H1 (cell line): Measurements from ENCODE around the gene ISX. TPM values are rescaled to one million over a fixed set of nuclear protein-coding genes. Genes with fewer than 3 reads are reported as not detected.

Experiments
- CTCF ChIA-PET: fragments of 300-600 bp; sonication (Branson Sonifier 250); formaldehyde crosslinking; loops from one replicate; lab custom pipeline; 2021; ENCODE audit not compliant: partially characterized antibody; lab: Charles Lee
- POLR2A ChIA-PET: fragments of 300-600 bp; sonication (Branson Sonifier 250); formaldehyde crosslinking; loops from one replicate; lab custom pipeline; 2021; ENCODE audit warnings: inconsistent platforms; ENCODE audit not compliant: partially characterized antibody; lab: Charles Lee
- DNase-seq, 2 experiments: peaks; one replicate each; pipeline versions ENCODE4 v3.0.0 to v3.0.0-alpha.2; 2010 to 2022; ENCODE audit warnings: low spot score in 2 of 2, low read depth in 1 of 2, mixed read lengths in 1 of 2
- FAIRE-seq: peaks from 2 replicates; lab custom pipeline; 2011; peaks lifted over from hg19 to GRCh38; lab: Jason Lieb, UNC
- H2AFZ ChIP-seq: 2 replicates; pipeline ENCODE4 v1.8.1; 2012; ENCODE audit warnings: low read length, inconsistent platforms
- H2AK5ac ChIP-seq: 2 replicates; pipeline ENCODE4 v1.6.1; 2013; ENCODE audit warnings: low read depth, low read length
- H2BK120ac ChIP-seq: replicated peaks from 2 replicates; pipeline ENCODE3; 2013; ENCODE audit warnings: low read depth, low read length, inconsistent platforms
- H2BK12ac ChIP-seq: 2 replicates; pipeline ENCODE4 v1.6.1; 2013; ENCODE audit warnings: low read depth, low read length
- H2BK15ac ChIP-seq: 2 replicates; pipeline ENCODE4 v1.6.1; 2013; ENCODE audit warnings: low read length
- H2BK20ac ChIP-seq: 2 replicates; pipeline ENCODE4 v1.6.1; 2013; ENCODE audit warnings: low read length
- H2BK5ac ChIP-seq: 2 replicates; pipeline ENCODE4 v1.6.1; 2013; ENCODE audit warnings: low read depth, low read length
- H3K14ac ChIP-seq: 2 replicates; pipeline ENCODE4 v1.6.1; 2013; ENCODE audit warnings: inconsistent platforms; ENCODE audit not compliant: insufficient read length
- H3K18ac ChIP-seq: 2 replicates; pipeline ENCODE4 v1.6.1; 2013; ENCODE audit warnings: low read length; ENCODE audit errors: extremely low read depth
- H3K23ac ChIP-seq: 2 replicates; pipeline ENCODE4 v1.6.1; 2013; ENCODE audit warnings: inconsistent platforms; ENCODE audit not compliant: insufficient read length
- H3K23me2 ChIP-seq: 2 replicates; pipeline ENCODE4 v1.6.1; 2013; ENCODE audit warnings: low read depth, low read length
- H3K27ac ChIP-seq: 2 replicates; pipeline ENCODE4 v1.6.1; 2011; ENCODE audit warnings: low read depth, low read length, inconsistent platforms
- H3K27me3 ChIP-seq, 4 experiments: replicated peaks in 1 of 4; 1 replicate in 1 of 4; 2 replicates in 3 of 4; pipeline versions ENCODE4 v1.6.1 to v1.8.1; 2011 to 2013; ENCODE audit warnings: low read length in 3 of 4, mild to moderate bottlenecking in 3 of 4, inconsistent platforms in 2 of 4, mixed read lengths in 2 of 4, moderate library complexity in 1 of 4; ENCODE audit not compliant: control insufficient read depth in 3 of 4, insufficient read depth in 3 of 4; ENCODE audit errors: extremely low read depth in 1 of 4
- H3K36me3 ChIP-seq, 4 experiments: 2 replicates each; pipeline versions ENCODE4 v1.6.1 to v1.8.1; 2011 to 2013; ENCODE audit warnings: mild to moderate bottlenecking in 4 of 4, low read length in 3 of 4, moderate library complexity in 2 of 4, control low read depth in 1 of 4, inconsistent platforms in 1 of 4; ENCODE audit not compliant: insufficient read depth in 4 of 4, control insufficient read depth in 2 of 4
- H3K4ac ChIP-seq: replicated peaks from 2 replicates; pipeline ENCODE3; 2013; ENCODE audit warnings: low read length, low read depth, mixed read lengths, inconsistent platforms; ENCODE audit not compliant: insufficient read length
- H3K4me1 ChIP-seq, 4 experiments: replicated peaks in 1 of 4; 1 replicate in 1 of 4; 2 replicates in 3 of 4; pipeline versions ENCODE4 v1.6.1 to v1.8.1; 2011 to 2013; ENCODE audit warnings: low read length in 3 of 4, inconsistent platforms in 2 of 4, mixed read lengths in 1 of 4; ENCODE audit not compliant: insufficient read depth in 4 of 4, control insufficient read depth in 3 of 4
- H3K4me2 ChIP-seq, 2 experiments: 2 replicates each; pipeline versions ENCODE4 v1.6.1 to v1.8.1; 2011 to 2013; ENCODE audit warnings: low read depth in 2 of 2, low read length in 2 of 2, control low read depth in 1 of 2, inconsistent platforms in 1 of 2, mild to moderate bottlenecking in 1 of 2; ENCODE audit not compliant: insufficient read depth in 1 of 2
- H3K4me3 ChIP-seq, 4 experiments: fragments of 200-600, 300-600 bp in 1 of 4; sonication (generic), shearing (Covaris generic), sonication (Bioruptor Twin) in 1 of 4; 2 replicates each; pipeline versions ENCODE4 v1.5.1 to v1.8.1; 2011 to 2016; ENCODE audit warnings: low read length in 4 of 4, low read depth in 3 of 4, control low read depth in 2 of 4, inconsistent platforms in 2 of 4, mild to moderate bottlenecking in 2 of 4, mixed read lengths in 1 of 4, moderate library complexity in 1 of 4; ENCODE audit not compliant: insufficient read depth in 2 of 4; ENCODE audit errors: extremely low read depth in 1 of 4
- H3K56ac ChIP-seq: replicated peaks from 2 replicates; pipeline ENCODE3; 2013; ENCODE audit warnings: low read depth, mild to moderate bottlenecking, mixed read lengths, low read length, inconsistent platforms; ENCODE audit not compliant: insufficient read length
- H3K79me1 ChIP-seq: 2 replicates; pipeline ENCODE4 v1.6.1; 2013; ENCODE audit warnings: low read depth, low read length, control low read depth
- H3K79me2 ChIP-seq, 2 experiments: 2 replicates each; pipeline versions ENCODE4 v1.6.1 to v1.8.1; 2012 to 2013; ENCODE audit warnings: low read length in 2 of 2, mild to moderate bottlenecking in 2 of 2, inconsistent platforms in 1 of 2; ENCODE audit not compliant: insufficient read depth in 2 of 2, control insufficient read depth in 1 of 2
- H3K9ac ChIP-seq, 4 experiments: replicated peaks in 1 of 4; 1 replicate in 1 of 4; 2 replicates in 3 of 4; pipeline versions ENCODE4 v1.6.1 to v1.8.1; 2011 to 2013; ENCODE audit warnings: low read depth in 3 of 4, low read length in 3 of 4, control low read depth in 2 of 4, mild to moderate bottlenecking in 2 of 4, moderate library complexity in 2 of 4, inconsistent platforms in 1 of 4; ENCODE audit errors: extremely low read depth in 1 of 4
- H3K9me3 ChIP-seq, 2 experiments: 2 replicates each; pipeline versions ENCODE4 v1.6.1 to v1.8.1; 2012 to 2013; ENCODE audit warnings: mild to moderate bottlenecking in 2 of 2, moderate library complexity in 2 of 2, control low read depth in 1 of 2, inconsistent platforms in 1 of 2, low read depth in 1 of 2, low read length in 1 of 2, mixed read lengths in 1 of 2; ENCODE audit not compliant: insufficient read depth in 2 of 2
- H4K20me1 ChIP-seq, 2 experiments: replicated peaks in 1 of 2; 2 replicates each; pipeline versions ENCODE3 to v1.8.1; 2011 to 2013; ENCODE audit warnings: inconsistent platforms in 2 of 2, low read length in 2 of 2, mild to moderate bottlenecking in 1 of 2; ENCODE audit not compliant: insufficient read depth in 2 of 2, control insufficient read depth in 1 of 2
- H4K5ac ChIP-seq: 2 replicates; pipeline ENCODE4 v1.6.1; 2013; ENCODE audit warnings: low read length, low read depth, mixed read lengths, inconsistent platforms; ENCODE audit not compliant: insufficient read length
- H4K8ac ChIP-seq: 2 replicates; pipeline ENCODE4 v1.8.0; 2013; ENCODE audit warnings: mild to moderate bottlenecking, moderate library complexity, low read length, inconsistent platforms; ENCODE audit not compliant: insufficient read depth; ENCODE audit errors: extremely low read depth
- H4K91ac ChIP-seq: replicated peaks from 2 replicates; pipeline ENCODE3; 2013; ENCODE audit warnings: low read length, mixed read lengths, inconsistent platforms; ENCODE audit not compliant: insufficient read length
- ASH2L ChIP-seq: fragments of 200-600, 300-600 bp; sonication (generic); IDR thresholded peaks from one replicate; pipeline ENCODE4 v1.7.1; 2017; ENCODE audit warnings: low read length
- CBX8 ChIP-seq: fragments of 300-800, 300-1000 bp; sonication (generic); IDR thresholded peaks from 2 replicates; pipeline ENCODE4 v1.7.1; 2016; ENCODE audit warnings: low read depth, low read length, borderline replicate concordance
- EP300 ChIP-seq, 2 experiments: IDR thresholded peaks; 1 replicate in 1 of 2; 2 replicates in 1 of 2; pipeline ENCODE4 v1.6.1; 2011 to 2012; ENCODE audit warnings: low read depth in 2 of 2, low read length in 2 of 2, mild to moderate bottlenecking in 2 of 2, borderline replicate concordance in 1 of 2, inconsistent platforms in 1 of 2, moderate library complexity in 1 of 2
- GTF2F1 ChIP-seq: IDR thresholded peaks from 2 replicates; pipeline ENCODE4 v1.6.1; 2012; ENCODE audit warnings: low read depth, low read length, improper control_type of control experiment, borderline replicate concordance
- HDAC2 ChIP-seq, 2 experiments: fragments of 300-600 bp in 1 of 2; sonication (generic) in 1 of 2; IDR thresholded peaks; 2 replicates each; pipeline ENCODE4 v1.6.1; 2011 to 2012; ENCODE audit warnings: low read depth in 2 of 2, low read length in 2 of 2, mild to moderate bottlenecking in 2 of 2, moderate library complexity in 2 of 2, borderline replicate concordance in 1 of 2, inconsistent platforms in 1 of 2
- KDM4A ChIP-seq: IDR thresholded peaks from one replicate; pipeline ENCODE4 v1.7.1; 2012; ENCODE audit warnings: low read depth, mild to moderate bottlenecking, moderate library complexity, low read length, inconsistent platforms; ENCODE audit not compliant: severe bottlenecking
- KDM5A ChIP-seq: fragments of 200-600 bp; IDR thresholded peaks from 2 replicates; pipeline ENCODE4 v1.7.1; 2012; ENCODE audit warnings: mild to moderate bottlenecking, low read length, inconsistent platforms, mixed read lengths
- SIRT6 ChIP-seq: IDR thresholded peaks from one replicate; pipeline ENCODE4 v1.7.1; 2012; ENCODE audit warnings: low read length, inconsistent platforms
- SRF ChIP-seq: IDR thresholded peaks from 2 replicates; pipeline ENCODE4 v1.6.1; 2011; ENCODE audit warnings: mild to moderate bottlenecking, low read depth, low read length, moderate library complexity
- TAF1 ChIP-seq: IDR thresholded peaks from 2 replicates; pipeline ENCODE4 v1.6.1; 2011; ENCODE audit warnings: mild to moderate bottlenecking, low read depth, low read length
- TBP ChIP-seq: IDR thresholded peaks from 2 replicates; pipeline ENCODE4 v1.6.1; 2011; ENCODE audit warnings: low read depth, low read length, improper control_type of control experiment
- WGBS, 2 experiments: shearing (Covaris generic) in 1 of 2; methylation state at CpG; one replicate each; pipeline versions ENCODE4 v1.1.6 to v1.1.7; 2013 to 2015; ENCODE audit warnings: low lambda C conversion rate in 2 of 2, mixed read lengths in 2 of 2, inconsistent platforms in 1 of 2, low coverage in 1 of 2, missing lambda C conversion rate in 1 of 2; ENCODE audit not compliant: insufficient replicate concordance in 2 of 2, insufficient coverage in 1 of 2, insufficient read length in 1 of 2; ENCODE audit errors: extremely low coverage in 1 of 2, missing lambda C conversion rate in 1 of 2; 5-methylcytosine and 5-hydroxymethylcytosine counted together
- polyA plus RNA-seq, 7 experiments: library from polyadenylated mRNA; depleted of rRNA in 3 of 7; stranded (reverse) in 5 of 7; unstranded in 2 of 7; fragments of >200 nt in 5 of 7; fragments of 200-250 nt in 2 of 7; gene quantifications; 1 replicate in 5 of 7; 2 replicates in 1 of 7; 4 replicates in 1 of 7; pipeline versions ENCODE4 v1.2.1 to v1.2.3, GENCODE V29; 2011 to 2013; ENCODE audit warnings: missing spikeins in 2 of 7, mixed read lengths in 2 of 7
- total RNA-seq: library from RNA; stranded (reverse); fragmentation: NEBNext Ultra II Directional; extraction: Animal tissue kit (Norgen Biotek cat#: 25700); gene quantifications from 2 replicates; pipeline ENCODE4 v1.2.1, GENCODE V29; 2021
- TF ChIP-seq, protein P1 (sequence below): IDR thresholded peaks from 2 replicates; pipeline ENCODE4 v1.6.1; 2012; ENCODE audit warnings: inconsistent platforms
- TF ChIP-seq, protein P2 (sequence below): IDR thresholded peaks from 2 replicates; pipeline ENCODE4 v1.6.1; 2011; ENCODE audit warnings: low read depth, mild to moderate bottlenecking, low read length; ENCODE audit not compliant: insufficient read depth

ISX gene
- total and polyA plus RNA-seq, 2 of the 8 experiments (the other 6 are each of a cell fraction or from before 2014, with no cell fraction given): not detected

- Histone ChIP-seq H2BK120ac (no peak overlapping the region), H4K8ac (no peak overlapping the region), H3K79me2 (no peaks in the 10 kb centered on the region; a peak in 1 of 4 replicates), H3K18ac (no peak overlapping the region; the same call in 1 of the 2 replicates), H3K4me3 (no peak overlapping the region), H3K4me2 (no peak overlapping the region), H3K27ac (no peak overlapping the region), H3K9me3 (no peaks in the 10 kb centered on the region), H2BK20ac (no peak overlapping the region), H3K9ac (no peak overlapping the region), H3K36me3 (no peaks in the 10 kb centered on the region), H3K23me2 (no peaks in the 10 kb centered on the region), H4K20me1 (no peaks in the 10 kb centered on the region), H4K91ac (no peak overlapping the region), H2BK12ac (no peak overlapping the region), H3K14ac (no peak overlapping the region), H2BK15ac (no peak overlapping the region), H2AFZ (no peak overlapping the region), H3K56ac (no peak overlapping the region), H3K27me3 (no peaks in the 10 kb centered on the region), H3K4me1 (no peaks in the 10 kb centered on the region; a peak in 1 of 7 replicates), H3K4ac (no peak overlapping the region), H4K5ac (no peak overlapping the region), H3K79me1 (no peaks in the 10 kb centered on the region; the same call in 1 of the 2 replicates), H2AK5ac (no peak overlapping the region), H3K23ac (no peak overlapping the region), H2BK5ac (no peak overlapping the region)
- WGBS, 2 experiments: 91% methylated on average over 3 of the region's 3 CpGs; no CpG with 5 or more reads in 1 of the 2 experiments
- DNase-seq (no peak), FAIRE-seq (no peak)
- POLR2A ChIA-PET: no interaction called here
- CTCF ChIA-PET: interaction anchor here (0.8 to 4.4 kb wide), 10 partner anchors 9 to 643 kb away, joined by 3 to 18 read pairs (median 6); no protein-coding TSS in a partner anchor
- no peak for TF ChIP-seq SRF
- TF ChIP-seq CBX8: no peak
- no peak for TF ChIP-seq HDAC2 (IDR thresholded peaks at IDR 0.05; ENCODE audit: borderline replicate concordance in 1 of 2, low read depth in 2 of 2, low read length in 2 of 2)
- TF ChIP-seq ASH2L: no peak
- TF ChIP-seq KDM4A: no peak
- TF ChIP-seq, protein P1, sequence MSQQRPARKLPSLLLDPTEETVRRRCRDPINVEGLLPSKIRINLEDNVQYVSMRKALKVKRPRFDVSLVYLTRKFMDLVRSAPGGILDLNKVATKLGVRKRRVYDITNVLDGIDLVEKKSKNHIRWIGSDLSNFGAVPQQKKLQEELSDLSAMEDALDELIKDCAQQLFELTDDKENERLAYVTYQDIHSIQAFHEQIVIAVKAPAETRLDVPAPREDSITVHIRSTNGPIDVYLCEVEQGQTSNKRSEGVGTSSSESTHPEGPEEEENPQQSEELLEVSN: no peak
- TF ChIP-seq TBP: no peak
- no peak for TF ChIP-seq EP300 (IDR thresholded peaks at IDR 0.05; ENCODE audit: borderline replicate concordance in 1 of 2, low read depth in 2 of 2, low read length in 2 of 2)
- TF ChIP-seq, protein P2, sequence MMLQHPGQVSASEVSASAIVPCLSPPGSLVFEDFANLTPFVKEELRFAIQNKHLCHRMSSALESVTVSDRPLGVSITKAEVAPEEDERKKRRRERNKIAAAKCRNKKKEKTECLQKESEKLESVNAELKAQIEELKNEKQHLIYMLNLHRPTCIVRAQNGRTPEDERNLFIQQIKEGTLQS: no peak
- no peak for TF ChIP-seq TAF1
- TF ChIP-seq GTF2F1: no peak
- no peak for TF ChIP-seq SIRT6
- no peak for TF ChIP-seq KDM5A
Observed at GRCh38 chr22:35034963-35035362, 31.0 kb upstream of the ISX start.
